ENCODE measurements around the gene TGFBI. TPM values are rescaled to one million over a fixed set of nuclear protein-coding genes. Genes with fewer than 3 reads are reported as not detected.
A peak's percentile ranks its signal among the peaks of the same experiment; 100 is the strongest.

TGFBI gene
- total and polyA plus RNA-seq, 11 donors = 31.8 to 206 (median 50.0) TPM

- WGBS, 4 donors = 92 to 95% (median 94%) methylated on average over 3 of the region's 3 CpGs
- no peaks in the 10 kb centered on the region for H3K27me3 ChIP-seq
- no peak overlapping the region for H3K27ac ChIP-seq
- H3K4me3 ChIP-seq = no peak overlapping the region
- peaks cover 0 to 11% (median 0%) of the 10 kb centered on the region in 12 donors for H3K4me1 ChIP-seq
- no peak for DNase-seq
- intact Hi-C loops (cut with DNase I) = no loop called here
- no peaks in the 10 kb centered on the region for H3K36me3 ChIP-seq
- ATAC-seq = no peak
- no peaks in the 10 kb centered on the region for H3K9me3 ChIP-seq
- TF ChIP-seq POLR2A (IDR thresholded peaks at IDR 0.05) = no peak
- TF ChIP-seq CTCF (IDR thresholded peaks at IDR 0.05) = no peak
Observed at GRCh38 chr5:136099870-136100269, 71.1 kb downstream of the TGFBI start.

GRCh38 chr5:136101884-136102283 is 73.1 kb downstream of the TGFBI start:
- no peaks in the 10 kb centered on the region for H3K9me3 ChIP-seq
- WGBS, 4 donors = 94 to 100% (median 96%) methylated on average over 1 of the region's 1 CpG
- no peak overlapping the region for H3K27ac ChIP-seq
- no peak for TF ChIP-seq POLR2A (IDR thresholded peaks at IDR 0.05)
- TF ChIP-seq CTCF (IDR thresholded peaks at IDR 0.05) = no peak
- intact Hi-C loops (cut with DNase I) = no loop called here
- H3K36me3 ChIP-seq = no peaks in the 10 kb centered on the region
- peaks cover 0 to 11% (median 0%) of the 10 kb centered on the region in 12 donors for H3K4me1 ChIP-seq
- DNase-seq (no peak), ATAC-seq (no peak)
- H3K4me3 ChIP-seq = no peak overlapping the region
- no peaks in the 10 kb centered on the region for H3K27me3 ChIP-seq

- WGBS, 4 donors = 92 to 100% (median 95%) methylated on average over 1 of the region's 1 CpG
- Histone ChIP-seq H3K27ac (no peak overlapping the region), H3K9me3 (no peaks in the 10 kb centered on the region), H3K36me3 (no peaks in the 10 kb centered on the region), H3K4me3 (no peak overlapping the region), H3K27me3 (no peaks in the 10 kb centered on the region), H3K4me1 (peaks cover 0 to 11% (median 0%) of the 10 kb centered on the region in 12 donors)
- DNase-seq = no peak
- intact Hi-C loops (cut with DNase I) = no loop called here
- TF ChIP-seq POLR2A (IDR thresholded peaks at IDR 0.05) (no peak), CTCF (IDR thresholded peaks at IDR 0.05) (no peak)
- ATAC-seq = no peak
Observed at GRCh38 chr5:136103118-136103517, 74.3 kb downstream of the TGFBI start.

GRCh38 chr5:136104306-136104965 is 75.6 kb downstream of the TGFBI start:
- intact Hi-C loops (cut with DNase I) = no loop called here
- Histone ChIP-seq H3K9me3 (no peaks in the 10 kb centered on the region), H3K27ac (peak overlapping the region in 3 of 12 donors; percentile 1 to 15 (median 9)), H3K4me3 (no peak overlapping the region), H3K4me1 (peaks cover 0 to 11% (median 0%) of the 10 kb centered on the region in 12 donors), H3K27me3 (no peaks in the 10 kb centered on the region), H3K36me3 (no peaks in the 10 kb centered on the region)
- DNase-seq (peak in 1 of 5 donors; percentile 23), ATAC-seq (no peak)
- TF ChIP-seq POLR2A (IDR thresholded peaks at IDR 0.05) (no peak), CTCF (IDR thresholded peaks at IDR 0.05) (no peak)
- WGBS, 4 donors = 48 to 53% (median 51%) methylated on average over 8 of the region's 8 CpGs
